H1 (cell line): ENCODE results near the gene NTRK2. TPM values are rescaled to one million over a fixed set of nuclear protein-coding genes. Genes with fewer than 3 reads are reported as not detected.

Experiments
- CTCF ChIA-PET: fragments of 300-600 bp; sonication (Branson Sonifier 250); formaldehyde crosslinking; loops from one replicate; lab custom pipeline; 2021; ENCODE audit not compliant: partially characterized antibody; lab: Charles Lee
- POLR2A ChIA-PET: fragments of 300-600 bp; sonication (Branson Sonifier 250); formaldehyde crosslinking; loops from one replicate; lab custom pipeline; 2021; ENCODE audit warnings: inconsistent platforms; ENCODE audit not compliant: partially characterized antibody; lab: Charles Lee
- DNase-seq, 2 experiments: peaks; one replicate each; pipeline versions ENCODE4 v3.0.0 to v3.0.0-alpha.2; 2010 to 2022; ENCODE audit warnings: low spot score in 2 of 2, low read depth in 1 of 2, mixed read lengths in 1 of 2
- FAIRE-seq: peaks from 2 replicates; lab custom pipeline; 2011; peaks lifted over from hg19 to GRCh38; lab: Jason Lieb, UNC
- H2AFZ ChIP-seq: 2 replicates; pipeline ENCODE4 v1.8.1; 2012; ENCODE audit warnings: low read length, inconsistent platforms
- H2AK5ac ChIP-seq: 2 replicates; pipeline ENCODE4 v1.6.1; 2013; ENCODE audit warnings: low read depth, low read length
- H2BK120ac ChIP-seq: replicated peaks from 2 replicates; pipeline ENCODE3; 2013; ENCODE audit warnings: low read depth, low read length, inconsistent platforms
- H2BK12ac ChIP-seq: 2 replicates; pipeline ENCODE4 v1.6.1; 2013; ENCODE audit warnings: low read depth, low read length
- H2BK15ac ChIP-seq: 2 replicates; pipeline ENCODE4 v1.6.1; 2013; ENCODE audit warnings: low read length
- H2BK20ac ChIP-seq: 2 replicates; pipeline ENCODE4 v1.6.1; 2013; ENCODE audit warnings: low read length
- H2BK5ac ChIP-seq: 2 replicates; pipeline ENCODE4 v1.6.1; 2013; ENCODE audit warnings: low read depth, low read length
- H3K14ac ChIP-seq: 2 replicates; pipeline ENCODE4 v1.6.1; 2013; ENCODE audit warnings: inconsistent platforms; ENCODE audit not compliant: insufficient read length
- H3K18ac ChIP-seq: 2 replicates; pipeline ENCODE4 v1.6.1; 2013; ENCODE audit warnings: low read length; ENCODE audit errors: extremely low read depth
- H3K23ac ChIP-seq: 2 replicates; pipeline ENCODE4 v1.6.1; 2013; ENCODE audit warnings: inconsistent platforms; ENCODE audit not compliant: insufficient read length
- H3K23me2 ChIP-seq: 2 replicates; pipeline ENCODE4 v1.6.1; 2013; ENCODE audit warnings: low read depth, low read length
- H3K27ac ChIP-seq: 2 replicates; pipeline ENCODE4 v1.6.1; 2011; ENCODE audit warnings: low read depth, low read length, inconsistent platforms
- H3K27me3 ChIP-seq, 4 experiments: replicated peaks in 1 of 4; 1 replicate in 1 of 4; 2 replicates in 3 of 4; pipeline versions ENCODE4 v1.6.1 to v1.8.1; 2011 to 2013; ENCODE audit warnings: low read length in 3 of 4, mild to moderate bottlenecking in 3 of 4, inconsistent platforms in 2 of 4, mixed read lengths in 2 of 4, moderate library complexity in 1 of 4; ENCODE audit not compliant: control insufficient read depth in 3 of 4, insufficient read depth in 3 of 4; ENCODE audit errors: extremely low read depth in 1 of 4
- H3K36me3 ChIP-seq, 4 experiments: 2 replicates each; pipeline versions ENCODE4 v1.6.1 to v1.8.1; 2011 to 2013; ENCODE audit warnings: mild to moderate bottlenecking in 4 of 4, low read length in 3 of 4, moderate library complexity in 2 of 4, control low read depth in 1 of 4, inconsistent platforms in 1 of 4; ENCODE audit not compliant: insufficient read depth in 4 of 4, control insufficient read depth in 2 of 4
- H3K4ac ChIP-seq: replicated peaks from 2 replicates; pipeline ENCODE3; 2013; ENCODE audit warnings: low read length, low read depth, mixed read lengths, inconsistent platforms; ENCODE audit not compliant: insufficient read length
- H3K4me1 ChIP-seq, 4 experiments: replicated peaks in 1 of 4; 1 replicate in 1 of 4; 2 replicates in 3 of 4; pipeline versions ENCODE4 v1.6.1 to v1.8.1; 2011 to 2013; ENCODE audit warnings: low read length in 3 of 4, inconsistent platforms in 2 of 4, mixed read lengths in 1 of 4; ENCODE audit not compliant: insufficient read depth in 4 of 4, control insufficient read depth in 3 of 4
- H3K4me2 ChIP-seq, 2 experiments: 2 replicates each; pipeline versions ENCODE4 v1.6.1 to v1.8.1; 2011 to 2013; ENCODE audit warnings: low read depth in 2 of 2, low read length in 2 of 2, control low read depth in 1 of 2, inconsistent platforms in 1 of 2, mild to moderate bottlenecking in 1 of 2; ENCODE audit not compliant: insufficient read depth in 1 of 2
- H3K4me3 ChIP-seq, 4 experiments: fragments of 200-600, 300-600 bp in 1 of 4; sonication (generic), shearing (Covaris generic), sonication (Bioruptor Twin) in 1 of 4; 2 replicates each; pipeline versions ENCODE4 v1.5.1 to v1.8.1; 2011 to 2016; ENCODE audit warnings: low read length in 4 of 4, low read depth in 3 of 4, control low read depth in 2 of 4, inconsistent platforms in 2 of 4, mild to moderate bottlenecking in 2 of 4, mixed read lengths in 1 of 4, moderate library complexity in 1 of 4; ENCODE audit not compliant: insufficient read depth in 2 of 4; ENCODE audit errors: extremely low read depth in 1 of 4
- H3K56ac ChIP-seq: replicated peaks from 2 replicates; pipeline ENCODE3; 2013; ENCODE audit warnings: low read depth, mild to moderate bottlenecking, mixed read lengths, low read length, inconsistent platforms; ENCODE audit not compliant: insufficient read length
- H3K79me1 ChIP-seq: 2 replicates; pipeline ENCODE4 v1.6.1; 2013; ENCODE audit warnings: low read depth, low read length, control low read depth
- H3K79me2 ChIP-seq, 2 experiments: 2 replicates each; pipeline versions ENCODE4 v1.6.1 to v1.8.1; 2012 to 2013; ENCODE audit warnings: low read length in 2 of 2, mild to moderate bottlenecking in 2 of 2, inconsistent platforms in 1 of 2; ENCODE audit not compliant: insufficient read depth in 2 of 2, control insufficient read depth in 1 of 2
- H3K9ac ChIP-seq, 4 experiments: replicated peaks in 1 of 4; 1 replicate in 1 of 4; 2 replicates in 3 of 4; pipeline versions ENCODE4 v1.6.1 to v1.8.1; 2011 to 2013; ENCODE audit warnings: low read depth in 3 of 4, low read length in 3 of 4, control low read depth in 2 of 4, mild to moderate bottlenecking in 2 of 4, moderate library complexity in 2 of 4, inconsistent platforms in 1 of 4; ENCODE audit errors: extremely low read depth in 1 of 4
- H3K9me3 ChIP-seq, 2 experiments: 2 replicates each; pipeline versions ENCODE4 v1.6.1 to v1.8.1; 2012 to 2013; ENCODE audit warnings: mild to moderate bottlenecking in 2 of 2, moderate library complexity in 2 of 2, control low read depth in 1 of 2, inconsistent platforms in 1 of 2, low read depth in 1 of 2, low read length in 1 of 2, mixed read lengths in 1 of 2; ENCODE audit not compliant: insufficient read depth in 2 of 2
- H4K20me1 ChIP-seq, 2 experiments: replicated peaks in 1 of 2; 2 replicates each; pipeline versions ENCODE3 to v1.8.1; 2011 to 2013; ENCODE audit warnings: inconsistent platforms in 2 of 2, low read length in 2 of 2, mild to moderate bottlenecking in 1 of 2; ENCODE audit not compliant: insufficient read depth in 2 of 2, control insufficient read depth in 1 of 2
- H4K5ac ChIP-seq: 2 replicates; pipeline ENCODE4 v1.6.1; 2013; ENCODE audit warnings: low read length, low read depth, mixed read lengths, inconsistent platforms; ENCODE audit not compliant: insufficient read length
- H4K8ac ChIP-seq: 2 replicates; pipeline ENCODE4 v1.8.0; 2013; ENCODE audit warnings: mild to moderate bottlenecking, moderate library complexity, low read length, inconsistent platforms; ENCODE audit not compliant: insufficient read depth; ENCODE audit errors: extremely low read depth
- H4K91ac ChIP-seq: replicated peaks from 2 replicates; pipeline ENCODE3; 2013; ENCODE audit warnings: low read length, mixed read lengths, inconsistent platforms; ENCODE audit not compliant: insufficient read length
- GABPA ChIP-seq: IDR thresholded peaks from 2 replicates; pipeline ENCODE4 v1.6.1; 2011; ENCODE audit warnings: mild to moderate bottlenecking, low read length, moderate library complexity, borderline replicate concordance; ENCODE audit not compliant: insufficient read depth
- HDAC2 ChIP-seq, 2 experiments: fragments of 300-600 bp in 1 of 2; sonication (generic) in 1 of 2; IDR thresholded peaks; 2 replicates each; pipeline ENCODE4 v1.6.1; 2011 to 2012; ENCODE audit warnings: low read depth in 2 of 2, low read length in 2 of 2, mild to moderate bottlenecking in 2 of 2, moderate library complexity in 2 of 2, borderline replicate concordance in 1 of 2, inconsistent platforms in 1 of 2
- JUND ChIP-seq: IDR thresholded peaks from 2 replicates; pipeline ENCODE4 v1.6.1; 2011; ENCODE audit warnings: mild to moderate bottlenecking, improper control_type of control experiment, low read length
- KDM1A ChIP-seq: fragments of 200-600, 300-600 bp; sonication (generic); IDR thresholded peaks from 2 replicates; pipeline ENCODE4 v1.7.1; 2016; ENCODE audit warnings: mild to moderate bottlenecking, low read length, borderline replicate concordance
- MAFK ChIP-seq: IDR thresholded peaks from 2 replicates; pipeline ENCODE4 v1.6.1; 2012; ENCODE audit warnings: low read depth, mild to moderate bottlenecking, improper control_type of control experiment, low read length
- SUZ12 ChIP-seq: fragments of 200-600 bp; sonication (generic); IDR thresholded peaks from 2 replicates; pipeline ENCODE4 v1.6.1; 2012; ENCODE audit warnings: mild to moderate bottlenecking, inconsistent platforms, low read length, moderate library complexity, mixed read lengths
- TEAD4 ChIP-seq: IDR thresholded peaks from 2 replicates; pipeline ENCODE4 v1.6.1; 2012; ENCODE audit warnings: low read depth, low read length, inconsistent platforms, mixed read lengths
- WGBS, 2 experiments: shearing (Covaris generic) in 1 of 2; methylation state at CpG; one replicate each; pipeline versions ENCODE4 v1.1.6 to v1.1.7; 2013 to 2015; ENCODE audit warnings: low lambda C conversion rate in 2 of 2, mixed read lengths in 2 of 2, inconsistent platforms in 1 of 2, low coverage in 1 of 2, missing lambda C conversion rate in 1 of 2; ENCODE audit not compliant: insufficient replicate concordance in 2 of 2, insufficient coverage in 1 of 2, insufficient read length in 1 of 2; ENCODE audit errors: extremely low coverage in 1 of 2, missing lambda C conversion rate in 1 of 2; 5-methylcytosine and 5-hydroxymethylcytosine counted together
- polyA plus RNA-seq, 7 experiments: library from polyadenylated mRNA; depleted of rRNA in 3 of 7; stranded (reverse) in 5 of 7; unstranded in 2 of 7; fragments of >200 nt in 5 of 7; fragments of 200-250 nt in 2 of 7; gene quantifications; 1 replicate in 5 of 7; 2 replicates in 1 of 7; 4 replicates in 1 of 7; pipeline versions ENCODE4 v1.2.1 to v1.2.3, GENCODE V29; 2011 to 2013; ENCODE audit warnings: missing spikeins in 2 of 7, mixed read lengths in 2 of 7
- total RNA-seq: library from RNA; stranded (reverse); fragmentation: NEBNext Ultra II Directional; extraction: Animal tissue kit (Norgen Biotek cat#: 25700); gene quantifications from 2 replicates; pipeline ENCODE4 v1.2.1, GENCODE V29; 2021

The NTRK2 gene
- total and polyA plus RNA-seq, 2 of the 8 experiments (the other 6 are each of a cell fraction or from before 2014, with no cell fraction given), result 0.03 to 0.04 TPM

DNA sequence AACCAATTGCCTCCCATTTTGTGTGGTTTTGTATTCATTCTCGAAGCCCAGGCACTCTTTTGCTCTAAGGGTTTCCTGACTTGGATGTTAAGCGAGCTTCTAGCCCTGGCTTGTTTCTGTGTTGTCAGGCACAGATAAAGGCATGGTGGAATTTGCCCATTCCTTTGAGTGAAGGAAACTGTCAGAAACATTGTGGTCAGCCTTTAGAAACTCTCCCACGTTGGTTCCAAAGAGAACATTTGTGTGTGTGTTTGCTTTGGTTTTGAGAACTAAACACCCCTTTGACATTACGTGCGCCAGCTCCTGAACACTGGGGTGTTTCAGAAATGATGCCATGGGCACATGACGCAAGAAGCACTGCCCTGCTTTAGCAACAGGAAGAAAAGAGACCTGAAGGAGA, 320.9 kb downstream of the NTRK2 start:
- H3K14ac ChIP-seq, result no peak overlapping the region
- TF ChIP-seq SUZ12, result no peak
- TF ChIP-seq GABPA, result no peak
- TF ChIP-seq JUND, result no peak
- no peak for TF ChIP-seq TEAD4
- no peak for TF ChIP-seq MAFK
- no peak for TF ChIP-seq HDAC2 (IDR thresholded peaks at IDR 0.05; ENCODE audit: borderline replicate concordance in 1 of 2, low read depth in 2 of 2, low read length in 2 of 2)
- TF ChIP-seq KDM1A, result no peak

More for the DNA sequence above, 320.9 kb downstream of the NTRK2 start:
- Histone ChIP-seq H3K79me2 (no peaks in the 10 kb centered on the region), H2BK5ac (no peak overlapping the region), H2BK12ac (no peak overlapping the region), H4K20me1 (no peaks in the 10 kb centered on the region), H4K8ac (no peak overlapping the region), H3K23me2 (no peaks in the 10 kb centered on the region), H3K27me3 (no peaks in the 10 kb centered on the region), H3K4me2 (no peak overlapping the region), H2AK5ac (no peak overlapping the region), H3K4ac (no peak overlapping the region), H3K9me3 (no peaks in the 10 kb centered on the region), H3K23ac (no peak overlapping the region), H3K18ac (no peak overlapping the region), H3K56ac (no peak overlapping the region), H3K79me1 (no peaks in the 10 kb centered on the region), H3K27ac (no peak overlapping the region), H2BK15ac (no peak overlapping the region), H4K91ac (no peak overlapping the region), H4K5ac (no peak overlapping the region), H3K4me3 (no peak overlapping the region), H3K36me3 (no peaks in the 10 kb centered on the region), H2AFZ (peak overlapping the region; percentile 26; the same call in 1 of the 2 replicates), H2BK20ac (no peak overlapping the region), H3K9ac (no peak overlapping the region), H2BK120ac (no peak overlapping the region), H3K4me1 (no peaks in the 10 kb centered on the region; a peak in 1 of 7 replicates)
- DNase-seq, result no peak
- CTCF ChIA-PET, result interaction anchor here (2.4 kb wide), 1 partner anchor 24 kb away, joined by 6 read pairs; no protein-coding TSS in a partner anchor
- 85% methylated on average over 6 of the region's 6 CpGs; no CpG with 5 or more reads in 1 of the 2 experiments for WGBS, 2 experiments
- no peak for FAIRE-seq
- POLR2A ChIA-PET, result no interaction called here
